HK-2 (cell line): ENCODE measurements around the gene SDK2.
"Not testable (repeated sequence)": the region's sequence is repeated elsewhere in the genome, so short reads cannot be mapped to it uniquely, and the experiment has no call there.

Source experiments
- DNase-seq: peaks from one replicate; pipeline ENCODE4 v3.0.0-alpha.2; 2018; ENCODE audit not compliant: unreplicated experiment

Gene SDK2

DNA sequence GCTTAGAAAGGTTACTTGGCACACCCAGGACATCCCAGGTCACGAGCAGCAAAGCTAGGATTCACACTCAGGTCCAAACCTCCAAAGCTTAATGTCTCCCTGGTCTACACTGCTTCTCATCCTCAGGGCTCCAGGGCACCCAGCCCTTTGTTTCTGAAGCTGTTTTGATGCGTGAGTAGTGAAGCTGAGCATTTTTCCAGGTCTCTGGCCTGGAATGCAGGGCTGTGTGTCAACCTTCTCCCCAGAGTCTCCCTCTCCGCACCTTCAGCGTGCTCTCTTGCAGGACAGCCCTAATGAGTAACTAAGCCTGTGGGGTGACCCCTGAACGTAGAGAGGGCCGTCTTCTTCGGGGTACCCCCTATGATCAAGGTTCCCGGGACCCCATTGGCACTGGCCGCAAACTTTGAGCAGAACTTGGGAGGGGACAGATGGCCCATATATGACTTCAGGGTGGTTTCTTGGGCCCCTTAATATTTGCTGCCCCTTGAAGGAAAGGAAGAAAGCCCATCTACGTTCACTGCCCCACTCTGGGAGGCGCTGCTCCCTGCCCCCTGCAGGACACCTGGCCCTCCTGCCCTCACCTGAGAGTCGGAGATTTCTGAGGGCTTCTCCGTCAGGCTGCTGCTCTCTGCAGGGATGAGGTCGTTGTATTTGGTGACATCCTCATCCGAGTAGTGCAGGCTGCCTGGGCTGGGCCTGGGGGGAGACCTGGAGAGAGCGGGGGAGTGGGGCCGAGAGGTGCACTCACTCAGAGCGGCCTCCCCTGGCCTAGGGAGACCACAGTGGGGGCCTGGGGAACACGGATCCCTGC is 296.0 kb downstream of the SDK2 start:
- no peak for DNase-seq

DNA sequence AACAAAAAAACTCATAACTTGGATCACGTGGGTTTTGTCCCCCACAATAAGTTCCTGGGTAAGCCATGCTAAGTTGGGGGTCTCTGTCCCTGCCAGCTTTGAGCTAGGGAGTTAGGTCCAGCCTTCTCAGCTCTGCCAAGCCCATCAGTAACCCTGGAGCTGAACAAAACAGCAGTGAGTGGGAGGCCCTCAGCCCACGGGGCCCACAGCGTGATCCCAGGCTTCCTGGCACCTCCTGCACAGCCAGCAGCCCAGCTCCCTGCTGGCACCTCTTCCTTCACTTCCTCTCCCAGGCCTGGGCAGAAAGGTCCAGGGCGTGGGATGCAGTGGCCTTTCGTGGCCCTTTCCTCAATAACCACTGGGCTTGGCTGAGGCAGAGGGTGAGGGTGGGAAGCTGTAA is 296.9 kb downstream of the SDK2 start:
- DNase-seq: no peak

DNA sequence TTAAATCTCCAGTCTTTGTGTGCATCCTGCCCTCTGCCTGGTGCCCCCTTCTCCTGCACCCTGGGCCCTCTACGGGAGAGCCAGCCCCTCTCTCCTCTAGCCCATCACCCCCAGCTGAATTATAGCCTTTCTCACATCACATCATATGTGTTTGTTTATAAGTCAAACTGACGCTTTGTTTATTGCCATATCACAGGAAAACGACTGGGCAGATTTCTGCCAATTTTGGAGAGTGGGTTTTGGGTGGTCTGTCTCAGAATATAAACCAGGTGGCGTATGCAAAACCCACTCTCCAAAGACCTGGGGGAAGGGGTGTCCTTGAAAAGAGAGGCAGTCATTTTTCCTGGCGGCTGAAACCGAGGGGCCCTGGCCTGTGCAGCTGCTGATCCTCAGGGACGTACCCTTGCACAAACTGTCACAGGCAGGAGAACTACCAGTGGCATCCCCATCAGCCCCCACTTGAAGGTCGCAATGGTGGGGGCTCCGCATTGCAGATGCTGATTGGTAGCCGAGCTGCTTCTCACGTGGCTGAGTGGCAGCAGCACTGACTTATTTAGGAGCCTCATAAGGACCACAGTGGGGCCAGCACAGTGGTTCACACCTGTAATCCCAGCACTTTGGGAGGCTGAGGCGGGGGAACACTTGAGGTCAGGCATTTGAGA is 297.6 kb downstream of the SDK2 start:
- DNase-seq: no peak

DNA sequence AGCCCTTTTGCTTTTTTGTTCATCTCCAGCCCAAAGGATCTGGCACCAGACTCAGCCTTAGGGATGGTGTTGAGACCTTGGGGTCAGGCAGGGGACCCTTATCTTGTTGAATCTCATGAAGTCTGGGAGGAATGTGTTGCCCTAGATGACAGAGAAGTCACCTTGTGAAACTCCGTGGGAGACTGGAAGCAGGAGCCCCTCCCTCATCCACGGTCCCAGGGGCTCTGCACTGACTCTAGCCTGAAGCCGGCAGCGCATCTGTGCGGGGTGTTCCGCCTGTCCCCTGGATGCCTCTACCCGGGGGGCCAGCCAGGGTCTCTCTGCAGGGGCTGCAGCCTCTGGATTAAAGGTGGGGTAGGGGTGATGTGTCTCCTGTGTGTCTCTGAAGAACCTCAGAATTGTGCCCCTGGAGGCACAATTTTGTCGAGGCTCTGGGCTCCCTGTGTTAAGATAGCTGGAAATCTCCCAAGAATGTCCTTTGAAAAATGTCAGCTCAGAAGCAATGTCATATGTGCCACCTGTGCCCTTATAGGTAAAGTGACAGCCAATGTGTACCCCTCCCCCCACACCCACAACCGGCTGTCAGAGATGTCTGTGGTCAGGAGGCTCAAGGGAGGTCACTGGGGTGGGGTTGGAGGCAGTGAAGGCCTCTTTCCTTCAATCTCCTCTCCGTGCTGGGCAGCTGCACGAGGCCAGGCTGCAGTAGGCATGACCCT is 300.3 kb downstream of the SDK2 start:
- no peak for DNase-seq

DNA sequence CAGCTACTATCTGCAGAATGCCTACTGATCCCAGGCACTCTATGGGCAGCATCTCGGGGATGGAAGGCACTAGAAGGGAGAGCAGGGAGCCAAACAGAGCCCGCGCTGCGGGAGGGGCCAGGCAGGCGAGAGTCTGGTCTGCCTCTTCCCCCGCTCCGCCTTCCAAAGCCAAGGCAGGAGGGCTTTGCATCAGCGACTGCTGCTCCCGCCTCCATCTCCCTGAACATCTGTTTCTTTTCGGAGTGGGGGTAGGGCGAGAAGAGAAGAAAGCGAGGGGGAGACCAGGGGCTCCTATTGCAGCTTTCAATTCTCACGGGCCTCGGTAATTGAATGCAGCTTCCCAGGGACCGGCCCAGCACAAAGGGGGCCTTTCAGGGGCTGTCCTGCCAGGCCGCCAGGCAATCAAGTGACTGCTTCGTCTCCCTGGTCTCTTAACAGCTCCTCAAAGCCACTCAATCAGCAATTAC is 301.0 kb downstream of the SDK2 start:
- no peak for DNase-seq

DNA sequence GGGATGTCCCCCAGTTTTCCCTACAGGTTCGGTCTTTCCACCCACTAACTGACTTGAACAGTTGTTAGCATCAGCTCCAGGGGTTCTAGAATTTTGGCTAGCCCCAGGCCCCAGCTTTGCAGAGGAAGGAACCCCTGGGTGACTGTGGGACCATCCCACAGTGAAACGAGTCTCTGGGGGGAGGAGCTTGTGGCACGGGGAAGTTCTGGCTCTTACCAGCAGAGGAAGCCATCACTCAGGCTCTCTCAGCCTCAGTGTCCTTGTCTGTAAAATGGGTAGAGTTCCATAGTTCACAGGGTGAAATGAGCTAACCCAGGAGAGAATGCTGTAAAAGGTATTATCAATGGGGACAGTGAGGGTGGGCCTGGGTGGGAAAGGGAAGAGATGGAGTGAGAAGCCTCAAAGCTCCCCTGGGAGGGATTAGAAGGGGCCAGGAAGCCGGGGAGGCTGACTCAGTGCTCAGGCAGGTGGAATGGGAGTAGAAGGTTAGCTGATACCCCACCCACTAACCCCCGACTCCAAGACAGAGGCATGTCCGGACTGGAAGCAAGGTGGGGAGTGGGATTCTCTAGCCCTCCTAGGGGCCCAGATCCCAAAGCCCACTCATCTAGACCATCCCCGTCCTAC is 301.6 kb downstream of the SDK2 start:
- DNase-seq: no peak

DNA sequence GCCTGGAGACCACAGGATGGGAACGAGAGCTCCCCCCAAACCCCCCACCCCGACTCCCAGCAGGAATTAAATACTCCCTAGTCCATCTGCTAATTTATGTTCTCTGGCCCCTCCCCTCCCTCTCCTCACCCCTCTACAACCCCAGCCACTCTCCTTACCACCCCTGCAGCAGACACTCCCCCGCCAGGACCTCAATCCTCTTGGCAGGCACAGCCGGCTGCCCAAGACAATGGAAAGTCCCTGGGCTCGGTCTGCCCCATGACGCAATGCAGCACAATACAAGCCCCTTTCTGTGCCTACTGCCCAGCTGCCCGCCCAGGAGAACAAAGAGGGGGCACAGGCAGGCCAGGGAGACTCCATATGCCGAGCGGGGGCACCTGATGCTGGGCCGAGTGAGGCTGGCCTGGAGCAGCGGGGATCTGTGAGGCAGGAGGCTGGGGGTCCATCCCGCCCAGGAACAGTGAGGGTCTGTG is 302.2 kb downstream of the SDK2 start:
- DNase-seq: peak; percentile 60

DNA sequence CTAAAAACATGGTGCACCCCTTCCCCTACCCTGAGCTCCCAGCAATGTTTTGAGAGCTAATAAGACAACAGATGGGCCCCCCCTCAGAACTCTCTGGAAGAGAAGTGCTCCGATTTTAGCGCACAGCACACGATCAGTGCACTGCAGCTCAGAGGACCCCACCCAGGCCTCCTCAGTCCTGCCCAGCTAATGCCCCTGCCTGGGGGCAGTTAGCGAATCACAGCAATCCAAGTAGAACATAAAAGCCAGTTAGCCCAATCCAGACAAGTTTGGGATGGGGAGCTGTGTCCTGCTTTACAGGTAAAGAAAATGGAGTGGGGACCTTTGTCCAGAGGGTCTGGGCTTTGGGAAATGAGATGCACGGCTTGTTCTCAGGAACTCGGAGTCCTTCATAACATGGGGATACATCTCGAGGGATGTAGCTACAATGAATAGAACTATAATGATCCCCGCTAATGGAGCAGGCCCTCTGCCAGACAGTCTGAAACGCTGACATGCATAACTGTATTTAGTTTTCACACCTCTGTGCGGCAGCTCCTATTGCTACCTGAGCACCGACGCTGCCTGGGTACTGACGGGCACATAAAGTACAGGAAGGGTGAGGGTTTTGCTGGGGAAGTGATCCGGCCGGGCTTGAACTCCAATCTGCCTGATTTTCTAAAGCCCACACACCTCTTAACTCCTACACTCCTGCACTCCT is 302.7 kb downstream of the SDK2 start:
- no peak for DNase-seq

DNA sequence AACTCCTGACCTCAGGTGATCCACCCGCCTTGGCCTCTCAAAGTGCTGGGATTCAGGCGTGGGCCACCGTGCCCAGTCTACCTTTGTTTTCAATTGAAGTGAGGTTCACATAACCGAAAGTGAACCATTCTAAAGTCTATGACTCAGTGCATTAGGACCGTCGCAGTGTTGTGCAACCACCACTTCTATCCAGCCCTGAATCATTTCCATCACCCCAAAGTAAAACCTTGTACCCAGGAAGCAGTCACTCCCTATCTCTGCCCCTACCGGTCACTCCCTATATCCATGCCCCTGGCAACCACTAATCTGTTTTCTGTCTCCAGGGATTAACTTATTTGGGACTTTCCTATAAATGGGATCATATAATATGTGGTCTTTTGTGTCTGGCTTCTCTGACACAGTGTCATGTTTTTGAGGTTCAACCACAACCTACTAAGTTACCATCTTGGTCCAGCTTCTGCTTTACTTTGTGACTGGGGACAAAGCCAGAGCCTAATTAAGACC is 304.1 kb downstream of the SDK2 start:
- peak; percentile 64 for DNase-seq

DNA sequence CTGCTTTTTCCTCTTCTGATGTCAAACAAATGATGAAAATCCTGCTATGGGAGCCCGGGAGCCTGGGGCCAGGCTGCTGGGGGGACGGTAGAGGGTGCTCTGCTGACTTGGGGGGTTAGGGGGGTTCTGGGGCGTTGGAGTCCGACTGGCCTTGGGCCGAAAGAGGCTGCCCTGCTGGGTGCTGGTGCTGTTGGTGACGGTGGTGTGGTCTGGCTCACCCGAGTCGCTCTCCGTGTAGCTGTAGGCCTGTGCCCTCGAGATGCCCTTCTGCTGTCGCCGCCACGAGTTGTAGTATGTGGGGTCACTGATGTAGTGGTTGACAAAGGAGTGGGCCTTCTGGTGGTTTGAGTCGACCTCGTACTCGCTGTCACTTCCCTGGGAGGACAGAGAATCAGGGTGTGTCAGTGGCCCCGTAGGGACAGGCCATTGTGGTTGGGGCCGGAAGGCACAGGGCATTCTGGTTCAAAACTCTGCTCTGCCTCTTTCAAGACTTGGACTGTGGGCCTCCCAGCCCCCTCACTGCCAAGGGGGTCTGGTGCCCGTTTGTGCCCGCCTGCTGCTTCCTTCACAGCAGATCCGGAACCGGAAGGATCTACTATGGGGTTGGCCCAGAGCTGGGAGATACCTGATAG is 305.6 kb downstream of the SDK2 start:
- no peak for DNase-seq

DNA sequence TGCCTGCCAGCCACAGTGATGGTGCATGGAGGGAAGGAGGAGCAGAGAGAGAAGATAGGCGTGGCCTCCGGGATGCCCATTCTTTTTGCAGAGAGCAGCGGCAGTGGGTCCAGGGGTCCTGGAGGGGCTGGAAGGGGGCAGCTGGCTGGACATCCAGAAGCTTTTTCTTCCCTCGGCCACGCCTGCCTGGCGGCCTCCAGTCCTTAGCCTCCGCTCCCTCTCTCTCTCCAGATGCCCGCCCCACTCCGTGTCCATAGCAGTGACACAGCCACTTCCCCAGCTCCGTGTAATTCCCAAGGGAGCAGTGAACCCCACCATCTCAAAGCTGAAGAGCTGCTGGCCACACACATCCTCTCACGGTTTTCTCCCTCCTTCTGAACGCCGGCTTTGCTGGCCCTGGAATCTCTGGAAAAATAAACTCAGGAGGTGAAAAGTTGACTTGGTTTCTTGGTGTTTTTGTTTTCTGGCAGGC is 306.2 kb downstream of the SDK2 start:
- no peak for DNase-seq

DNA sequence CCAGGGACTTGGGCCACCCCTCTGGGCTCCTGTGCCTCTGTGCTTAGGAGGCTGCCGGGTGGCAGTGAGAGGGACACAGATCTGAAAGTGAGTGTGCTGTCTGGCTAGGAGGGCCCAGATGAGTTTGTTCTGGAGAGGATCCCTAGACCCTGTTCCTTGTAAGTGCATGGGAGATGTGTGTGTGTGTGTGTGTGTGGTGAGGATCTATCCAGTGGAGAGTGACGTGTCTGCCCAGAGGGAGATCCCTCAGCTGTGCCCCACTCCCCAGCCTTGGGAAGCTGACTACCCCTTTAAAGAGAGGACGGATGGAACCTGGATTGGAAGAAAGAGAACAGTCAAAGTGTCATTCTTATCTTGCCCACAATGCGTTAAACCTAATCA is 306.9 kb downstream of the SDK2 start:
- no peak for DNase-seq

DNA sequence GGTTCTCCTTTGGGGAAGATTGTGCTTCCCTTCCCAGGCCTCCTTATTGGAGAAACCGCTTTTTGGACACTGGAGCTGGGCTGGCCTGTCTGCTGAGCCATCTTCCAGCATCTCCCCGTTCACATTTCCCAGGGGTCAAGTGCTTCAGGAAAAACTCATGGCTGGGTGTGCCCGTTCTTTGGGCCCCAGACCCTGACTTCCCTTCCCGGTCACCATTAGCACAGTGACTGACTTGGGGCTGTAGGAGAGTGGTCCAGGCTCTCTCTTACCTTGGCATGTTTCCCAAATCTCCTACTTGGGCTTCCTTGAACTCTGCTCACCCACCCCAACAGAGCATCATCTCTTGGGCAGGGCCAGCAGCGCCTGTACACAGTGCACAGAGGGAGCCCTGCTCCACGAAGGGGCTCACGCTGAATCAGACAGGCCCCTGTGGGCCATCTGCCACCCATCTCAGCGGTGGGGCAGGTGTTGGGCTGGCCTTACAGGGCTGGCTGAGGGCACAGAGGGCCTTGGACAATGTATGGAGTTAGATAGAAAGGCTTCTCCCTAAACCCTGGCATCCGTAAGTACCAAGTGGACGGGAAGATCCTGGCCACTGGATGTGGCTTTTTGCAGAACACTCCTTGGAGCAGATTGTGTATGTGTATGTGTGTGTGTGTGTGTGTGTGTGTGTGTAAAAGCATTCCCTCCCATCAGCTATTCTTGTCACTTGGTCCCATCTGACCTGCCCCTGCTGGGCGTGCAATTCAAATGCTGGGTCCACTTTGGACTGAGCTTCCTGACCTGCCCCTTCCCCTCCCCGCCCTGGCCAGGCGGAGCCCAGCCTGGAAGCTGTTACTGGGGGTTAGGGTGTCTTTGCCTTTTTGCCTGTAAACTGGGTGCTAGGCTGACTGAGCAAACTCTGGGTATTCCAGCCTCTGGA is 307.6 kb downstream of the SDK2 start:
- DNase-seq: no peak

DNA sequence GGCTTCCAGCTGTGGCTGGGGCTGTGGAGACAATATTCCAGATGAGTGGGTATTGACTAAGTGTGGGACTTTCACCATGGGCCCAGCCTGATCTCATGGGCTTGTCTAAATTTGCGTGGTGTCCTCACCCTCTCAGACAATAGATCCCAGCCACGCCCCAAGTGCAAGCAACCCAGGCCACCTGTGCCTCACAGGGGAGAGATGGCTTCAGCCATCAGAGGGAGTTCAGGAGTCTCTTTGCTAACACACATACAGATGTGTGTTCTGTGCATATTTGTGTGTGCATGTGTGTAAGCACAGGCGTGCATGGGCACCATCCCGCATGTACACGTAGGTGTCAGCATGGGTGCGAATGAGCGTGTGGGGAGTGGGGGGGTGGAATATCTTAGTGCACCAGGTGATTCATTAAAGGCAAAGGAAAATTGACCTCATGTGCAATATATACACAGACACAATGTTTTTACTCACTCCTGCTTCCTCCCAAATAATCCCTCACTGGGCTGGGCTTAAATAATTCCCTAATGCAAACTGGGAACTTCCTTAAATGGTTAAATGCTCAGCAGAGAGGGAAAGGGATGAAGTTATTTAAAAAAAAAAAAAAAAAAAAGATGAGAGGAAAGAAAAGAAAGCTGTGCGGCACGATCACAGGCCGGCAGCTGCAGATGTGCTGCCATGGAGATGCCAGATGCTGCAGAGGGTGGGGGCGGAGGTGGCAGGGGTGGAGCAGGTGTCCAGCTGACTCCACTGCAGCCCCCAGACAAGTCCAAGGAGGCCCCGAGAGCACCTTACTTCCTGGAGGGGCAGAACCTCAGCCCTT is 308.4 kb downstream of the SDK2 start:
- no peak for DNase-seq

DNA sequence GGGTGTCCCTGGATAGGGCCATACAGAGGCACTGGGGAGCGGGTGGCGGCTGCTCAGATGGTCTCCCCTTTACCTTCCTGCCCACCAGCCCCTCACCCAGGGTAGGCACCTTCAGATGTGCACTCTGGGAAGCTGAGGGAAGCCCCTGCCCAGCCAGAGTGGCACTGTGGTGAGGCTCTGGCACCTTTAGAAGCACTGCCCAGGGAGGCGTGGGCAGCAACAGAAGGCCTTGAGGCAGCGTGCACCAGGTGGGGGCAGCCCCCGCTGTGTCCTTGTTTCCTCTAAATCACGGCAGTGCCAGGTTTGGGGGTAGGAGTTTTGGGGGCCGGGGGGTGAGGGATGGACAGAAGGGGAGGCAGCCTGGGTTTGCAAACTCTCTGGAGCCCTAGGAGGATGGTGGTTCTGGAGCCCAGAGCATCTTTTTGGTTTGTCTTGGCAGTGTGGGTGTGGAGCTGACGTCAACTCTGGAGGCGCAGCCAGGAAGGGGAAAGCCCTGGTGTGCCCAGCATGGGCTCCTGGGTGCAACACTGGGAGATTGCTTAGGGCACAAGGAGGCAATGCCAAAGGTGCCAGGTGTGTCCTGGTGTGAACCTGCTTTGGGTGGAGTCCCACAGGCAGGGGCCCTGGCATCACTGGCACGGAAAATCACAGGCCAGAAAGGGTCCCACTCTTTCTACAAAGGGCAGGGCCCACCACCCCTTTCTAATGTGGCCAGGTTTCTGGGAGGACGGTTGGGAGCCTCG is 309.3 kb downstream of the SDK2 start:
- no peak for DNase-seq

DNA sequence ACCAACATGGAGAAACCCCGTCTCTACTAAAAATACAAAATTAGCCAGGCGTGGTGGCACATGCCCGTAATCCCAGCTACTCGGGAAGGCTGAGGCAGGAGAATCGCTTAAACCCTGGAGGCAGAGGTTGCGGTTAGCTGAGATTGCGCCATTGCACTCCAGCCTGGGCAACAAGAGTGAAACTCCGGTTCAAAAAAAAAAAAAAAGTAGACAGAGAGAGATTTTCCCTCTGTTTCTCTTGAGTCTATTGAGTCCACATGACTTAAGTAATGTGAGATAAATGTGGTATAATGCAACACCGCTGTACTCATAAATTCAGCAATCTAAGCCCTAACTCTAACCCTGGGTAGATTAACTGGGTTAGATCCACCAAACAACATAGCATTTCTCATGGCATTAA is 310.8 kb downstream of the SDK2 start:
- DNase-seq: not testable (repeated sequence)

DNA sequence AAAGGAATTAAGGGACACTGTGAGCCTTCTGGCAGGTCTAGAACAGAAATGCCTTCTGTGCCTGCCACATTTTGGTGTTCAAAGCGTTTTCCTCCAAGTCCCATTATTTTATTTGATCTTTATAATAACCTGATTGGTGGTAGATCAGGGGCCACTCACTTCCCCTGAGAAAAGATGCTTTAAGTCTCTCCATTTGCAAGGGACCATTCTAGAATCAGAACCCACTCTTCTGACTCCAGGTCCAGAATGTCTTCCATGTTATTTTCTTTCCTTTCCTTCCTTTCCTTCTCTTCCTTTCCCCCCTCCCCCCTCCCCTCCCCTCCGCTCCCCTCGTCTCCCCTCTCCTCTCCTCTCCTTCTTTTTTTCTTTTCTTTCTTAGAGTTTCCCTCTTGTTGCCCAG is 313.2 kb downstream of the SDK2 start:
- no peak for DNase-seq

DNA sequence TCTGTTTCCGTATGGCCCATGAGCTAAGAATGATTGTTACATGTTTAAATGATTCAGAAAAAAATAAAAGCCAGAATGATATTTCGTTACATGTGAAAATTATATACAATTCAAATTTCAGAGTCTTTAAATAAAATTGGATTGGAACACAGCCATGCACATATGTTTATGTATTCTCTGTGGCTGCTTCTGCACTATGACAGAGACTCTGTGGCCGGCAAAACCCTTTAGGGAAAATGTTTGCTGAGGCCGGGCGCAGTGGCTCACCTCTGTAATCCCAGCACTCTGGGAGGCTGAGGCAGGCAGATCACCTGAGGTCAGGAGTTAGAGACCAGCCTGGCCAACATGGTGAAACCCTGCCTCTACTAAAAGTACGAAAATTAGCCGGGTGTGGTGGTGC is 316.6 kb downstream of the SDK2 start:
- no peak for DNase-seq
